Measurements from ENCODE around the gene TPRG1L.

GRCh38 chr1:3608154-3608553 lies 16.7 kb upstream of the TPRG1L start:
- no peak for TF ChIP-seq CTCF (IDR thresholded peaks at IDR 0.05; ENCODE audit: low read depth, low read length)
- TF ChIP-seq EZH2phosphoT487 (IDR thresholded peaks at IDR 0.05; ENCODE audit: low read depth), result no peak

Measured in OCI-LY3 (cell line).